GM23248 (cell line): ENCODE results near the gene PIP4K2C. TPM values are rescaled to one million over a fixed set of nuclear protein-coding genes. Genes with fewer than 3 reads are reported as not detected.

Source experiments
- DNase-seq: peaks from one replicate; pipeline ENCODE4 v3.0.0-alpha.2; 2015
- H2AFZ ChIP-seq: fragments of 200-600 bp; sonication (generic); 2 replicates; pipeline ENCODE4 v1.6.1; 2016; ENCODE audit warnings: antibody characterized with exemption
- H3F3A ChIP-seq: fragments of 200-600 bp; sonication (generic); 2 replicates; pipeline ENCODE4 v1.6.1; 2016; ENCODE audit warnings: mild to moderate bottlenecking, antibody characterized with exemption, mixed run types; ENCODE audit not compliant: insufficient read depth
- H3K27ac ChIP-seq: fragments of 200-600 bp; sonication (generic); 2 replicates; pipeline ENCODE4 v1.5.1; 2016; ENCODE audit warnings: mild to moderate bottlenecking
- H3K27me3 ChIP-seq: fragments of 200-600 bp; sonication (generic); replicated peaks from 2 replicates; pipeline ENCODE4 v1.6.1; 2016; ENCODE audit warnings: mild to moderate bottlenecking; ENCODE audit not compliant: insufficient read depth
- H3K36me3 ChIP-seq: fragments of 200-600 bp; sonication (generic); 2 replicates; pipeline ENCODE4 v1.6.1; 2016; ENCODE audit warnings: low read depth, mild to moderate bottlenecking
- H3K4me1 ChIP-seq: fragments of 200-600 bp; sonication (generic); 2 replicates; pipeline ENCODE4 v1.6.1; 2016; ENCODE audit warnings: mild to moderate bottlenecking; ENCODE audit not compliant: insufficient read depth
- H3K4me2 ChIP-seq: fragments of 200-600 bp; sonication (generic); one replicate; pipeline ENCODE4 v1.6.1; 2016; ENCODE audit warnings: mild to moderate bottlenecking; ENCODE audit not compliant: unreplicated experiment
- H3K4me3 ChIP-seq: fragments of 200-600 bp; sonication (generic); 2 replicates; pipeline ENCODE4 v1.5.1; 2016; ENCODE audit warnings: mild to moderate bottlenecking
- H3K79me2 ChIP-seq: fragments of 200-600 bp; sonication (generic); 2 replicates; pipeline ENCODE4 v1.6.1; 2016; ENCODE audit warnings: mild to moderate bottlenecking; ENCODE audit not compliant: insufficient read depth
- H3K9ac ChIP-seq: fragments of 200-600 bp; sonication (generic); 2 replicates; pipeline ENCODE4 v1.6.1; 2016; ENCODE audit warnings: mild to moderate bottlenecking
- H3K9me2 ChIP-seq: fragments of 200-600 bp; sonication (generic); 2 replicates; pipeline ENCODE4 v1.6.1; 2016; ENCODE audit warnings: mixed run types, mild to moderate bottlenecking, moderate library complexity; ENCODE audit not compliant: insufficient read depth
- H3K9me3 ChIP-seq: fragments of 200-600 bp; sonication (generic); one replicate; pipeline ENCODE4 v1.6.1; 2017; ENCODE audit warnings: low read depth
- H4K20me1 ChIP-seq: fragments of 200-600 bp; sonication (generic); 2 replicates; pipeline ENCODE4 v1.6.0; 2016; ENCODE audit not compliant: insufficient read depth
- EZH2 ChIP-seq: fragments of 200-600 bp; sonication (generic); IDR thresholded peaks from 2 replicates; pipeline ENCODE4 v1.6.1; 2018; ENCODE audit warnings: antibody characterized with exemption, mild to moderate bottlenecking; ENCODE audit not compliant: insufficient read depth, poor library complexity, severe bottlenecking
- EZH2phosphoT487 ChIP-seq: fragments of 200-600 bp; sonication (generic); IDR thresholded peaks from 2 replicates; pipeline ENCODE4 v1.6.1; 2018; ENCODE audit warnings: antibody characterized with exemption, moderate library complexity, mild to moderate bottlenecking, low read depth; ENCODE audit not compliant: insufficient read depth
- WGBS, 2 experiments: methylation state at CpG; one replicate each; pipeline ENCODE4 v1.1.6; 2015 to 2017; ENCODE audit warnings: low lambda C conversion rate in 2 of 2, low coverage in 1 of 2; ENCODE audit errors: missing lambda C conversion rate in 2 of 2; 5-methylcytosine and 5-hydroxymethylcytosine counted together
- in situ Hi-C: fragments of 300-500 bp; cut with MboI; formaldehyde crosslinking; loops from 2 replicates; pipeline ENCODE4 v1.15.0; 2020
- polyA plus RNA-seq: library from polyadenylated mRNA; unstranded; fragments of >200 nt; fragmentation: Nextera tagmentation; extraction: Ambion mirVana; gene quantifications from 2 replicates; pipeline ENCODE4 v1.2.1, GENCODE V29; 2016
- total RNA-seq: library from RNA; depleted of rRNA; stranded (reverse); fragments of >200 nt; shearing (Covaris generic); gene quantifications from 2 replicates; pipeline ENCODE4 v1.2.3, GENCODE V29; 2014

The PIP4K2C gene
- total and polyA plus RNA-seq, 2 experiments from 2014 or later, result 22.5 to 27.3 TPM

GRCh38 chr12:57618966-57619433, 28.0 kb downstream of the PIP4K2C start:
- Histone ChIP-seq H3K9me3 (no peaks in the 10 kb centered on the region), H3K4me2 (no peak overlapping the region), H3F3A (peaks cover 6% of the 10 kb centered on the region; the same call in 1 of the 2 replicates), H3K4me1 (peaks cover 12% of the 10 kb centered on the region), H2AFZ (no peak overlapping the region), H3K79me2 (no peaks in the 10 kb centered on the region), H3K9ac (no peak overlapping the region), H3K9me2 (no peaks in the 10 kb centered on the region), H3K36me3 (no peaks in the 10 kb centered on the region; the same call in 1 of the 2 replicates), H3K27me3 (peaks cover 14% of the 10 kb centered on the region), H3K4me3 (no peak overlapping the region), H4K20me1 (no peaks in the 10 kb centered on the region), H3K27ac (no peak overlapping the region)
- no peak for DNase-seq
- in situ Hi-C loops, result no loop called here
- no peak for TF ChIP-seq EZH2phosphoT487
- no peak for TF ChIP-seq EZH2
- 89% methylated on average over 14 to 16 of the region's 16 CpGs for WGBS, 2 experiments

DNA sequence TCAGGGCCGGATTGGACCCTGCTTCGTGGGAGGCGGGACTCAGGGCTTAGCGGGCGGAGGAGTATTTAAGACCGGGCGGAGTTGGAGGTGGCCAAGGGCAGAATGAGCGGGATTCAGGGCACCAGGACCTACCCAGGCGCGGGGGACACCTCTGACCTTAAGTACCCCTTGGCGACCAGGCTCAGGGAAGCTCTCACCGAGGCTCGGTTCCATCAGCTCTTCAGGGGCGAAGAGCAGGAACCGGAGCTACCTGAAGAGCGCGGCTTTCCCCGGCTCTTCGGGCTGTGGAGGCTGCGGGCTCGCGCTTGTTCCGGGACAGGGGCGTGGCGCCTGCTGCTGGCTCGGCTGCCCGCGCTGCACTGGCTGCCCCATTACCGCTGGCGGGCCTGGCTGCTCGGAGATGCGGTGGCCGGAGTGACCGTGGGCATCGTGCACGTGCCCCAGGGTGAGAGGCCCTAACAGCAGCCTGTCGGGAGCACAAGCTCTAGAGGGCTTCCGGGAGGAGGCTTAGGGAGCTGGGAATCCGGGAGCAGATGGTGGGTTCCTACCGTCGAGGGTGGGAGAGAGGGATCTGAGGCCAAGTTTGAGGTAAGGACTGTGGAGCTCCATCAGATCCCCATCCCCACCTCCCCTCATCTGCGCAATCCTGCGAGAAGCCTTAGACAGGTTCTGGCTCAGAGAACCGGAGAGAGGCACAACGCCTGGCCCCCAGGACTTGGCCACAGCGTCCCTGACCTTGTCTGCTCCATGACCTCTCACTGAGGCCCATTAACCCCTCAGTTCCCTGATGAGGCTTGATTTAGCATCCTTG, 28.6 kb downstream of the PIP4K2C start:
- no peaks in the 10 kb centered on the region for H3K9me3 ChIP-seq
- H2AFZ ChIP-seq, result no peak overlapping the region
- no peak overlapping the region for H3K4me2 ChIP-seq
- in situ Hi-C loops, result no loop called here
- H3K9me2 ChIP-seq, result no peaks in the 10 kb centered on the region
- H3F3A ChIP-seq, result peaks cover 6% of the 10 kb centered on the region; the same call in 1 of the 2 replicates
- DNase-seq, result no peak
- H3K4me3 ChIP-seq, result no peak overlapping the region
- H3K79me2 ChIP-seq, result no peaks in the 10 kb centered on the region
- peaks cover 12% of the 10 kb centered on the region for H3K4me1 ChIP-seq
- H3K36me3 ChIP-seq, result no peaks in the 10 kb centered on the region; the same call in 1 of the 2 replicates
- no peak overlapping the region for H3K9ac ChIP-seq
- 83 to 87% methylated on average over 40 to 46 of the region's 46 CpGs for WGBS, 2 experiments
- H3K27me3 ChIP-seq, result peaks cover 14% of the 10 kb centered on the region
- H4K20me1 ChIP-seq, result no peaks in the 10 kb centered on the region
- H3K27ac ChIP-seq, result no peak overlapping the region
- TF ChIP-seq EZH2phosphoT487, result no peak
- TF ChIP-seq EZH2, result no peak

DNA sequence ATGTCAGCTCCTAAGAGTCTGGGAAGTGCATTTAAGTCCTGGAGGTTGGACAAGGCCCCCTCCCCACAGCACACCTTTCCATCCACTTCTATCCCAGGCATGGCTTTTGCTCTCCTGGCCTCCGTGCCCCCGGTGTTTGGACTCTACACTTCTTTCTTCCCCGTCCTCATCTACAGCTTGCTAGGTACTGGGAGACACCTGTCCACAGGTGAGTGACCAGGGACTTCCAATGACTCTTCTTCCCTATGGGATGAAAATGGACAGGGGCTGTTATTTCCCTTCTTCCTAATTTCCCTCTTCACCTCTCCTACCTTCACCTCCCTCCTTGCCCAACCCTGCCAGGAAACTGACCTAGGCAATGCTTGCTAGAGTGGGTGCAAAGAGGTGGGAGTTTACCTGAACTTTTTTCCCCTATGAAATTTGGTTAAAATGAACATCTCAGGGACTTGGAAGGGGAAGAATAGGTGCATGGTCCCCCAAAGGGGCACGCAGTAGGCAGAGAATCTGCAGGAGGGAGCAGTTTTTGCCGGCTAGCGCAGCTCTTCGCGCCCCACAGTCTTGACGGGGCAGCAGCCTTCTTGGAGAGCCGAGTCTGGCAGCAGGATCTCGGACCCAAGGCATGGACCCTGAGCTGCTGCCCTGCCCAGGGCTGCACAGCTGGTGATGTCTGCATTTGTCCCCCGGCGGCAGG, 29.4 kb downstream of the PIP4K2C start:
- TF ChIP-seq EZH2 (peak; percentile 4), EZH2phosphoT487 (no peak)
- DNase-seq, result no peak
- peaks cover 6% of the 10 kb centered on the region; the same call in 1 of the 2 replicates for H3F3A ChIP-seq
- 62 to 67% methylated on average over 13 of the region's 13 CpGs for WGBS, 2 experiments
- H3K4me3 ChIP-seq, result peak overlapping the region; percentile 68; the same call in 1 of the 2 replicates
- H3K4me2 ChIP-seq, result no peak overlapping the region
- no peaks in the 10 kb centered on the region for H3K9me3 ChIP-seq
- H3K9ac ChIP-seq, result no peak overlapping the region
- peaks cover 14% of the 10 kb centered on the region for H3K27me3 ChIP-seq
- no peaks in the 10 kb centered on the region for H3K79me2 ChIP-seq
- peaks cover 12% of the 10 kb centered on the region for H3K4me1 ChIP-seq
- no peaks in the 10 kb centered on the region for H3K36me3 ChIP-seq
- no peaks in the 10 kb centered on the region for H4K20me1 ChIP-seq
- no peak overlapping the region for H3K27ac ChIP-seq
- no peaks in the 10 kb centered on the region for H3K9me2 ChIP-seq
- peak overlapping the region; percentile 68; the same call in 1 of the 2 replicates for H2AFZ ChIP-seq
- in situ Hi-C loops, result no loop called here

- H3K79me2 ChIP-seq, result no peaks in the 10 kb centered on the region
- H3K9ac ChIP-seq, result peak overlapping the region; percentile 40; the same call in 1 of the 2 replicates
- peak overlapping the region; percentile 68 for H3K4me3 ChIP-seq
- peaks cover 11% of the 10 kb centered on the region for H3K4me1 ChIP-seq
- H3K9me2 ChIP-seq, result no peaks in the 10 kb centered on the region
- peak overlapping the region; percentile 69 for H3K4me2 ChIP-seq
- H4K20me1 ChIP-seq, result no peaks in the 10 kb centered on the region
- no peaks in the 10 kb centered on the region for H3K36me3 ChIP-seq
- in situ Hi-C loops, result no loop called here
- peaks cover 6% of the 10 kb centered on the region; the same call in 1 of the 2 replicates for H3F3A ChIP-seq
- H3K27me3 ChIP-seq, result peaks cover 14% of the 10 kb centered on the region
- peak overlapping the region; percentile 68 for H2AFZ ChIP-seq
- 3 to 4% methylated on average over 35 to 38 of the region's 42 CpGs for WGBS, 2 experiments
- no peak overlapping the region for H3K27ac ChIP-seq
- TF ChIP-seq EZH2, result peak; percentile 55
- TF ChIP-seq EZH2phosphoT487, result no peak
- DNase-seq, result peak; percentile 44
- no peaks in the 10 kb centered on the region for H3K9me3 ChIP-seq
Observed at GRCh38 chr12:57620936-57621496, 30.0 kb downstream of the PIP4K2C start.
